ENCODE measurements around the gene RTL10. TPM values are rescaled to one million over a fixed set of nuclear protein-coding genes. Genes with fewer than 3 reads are reported as not detected.

RTL10 gene
- total and polyA plus RNA-seq, 2 of the 4 experiments (the other 2 are of a cell fraction), result 8.6 to 12.1 TPM

GRCh38 chr22:19887256-19887985 lies 32.7 kb upstream of the RTL10 start:
- dilution Hi-C loops (cut with HindIII; ENCODE audit: low sequenced_read_pairs, unreplicated experiment) (no loop called here), in situ Hi-C loops (cut with MboI; ENCODE audit: low sequenced_read_pairs) (no loop called here), intact Hi-C loops (cut with micrococcal nuclease) (no loop called here)
- TF ChIP-seq, protein P1, sequence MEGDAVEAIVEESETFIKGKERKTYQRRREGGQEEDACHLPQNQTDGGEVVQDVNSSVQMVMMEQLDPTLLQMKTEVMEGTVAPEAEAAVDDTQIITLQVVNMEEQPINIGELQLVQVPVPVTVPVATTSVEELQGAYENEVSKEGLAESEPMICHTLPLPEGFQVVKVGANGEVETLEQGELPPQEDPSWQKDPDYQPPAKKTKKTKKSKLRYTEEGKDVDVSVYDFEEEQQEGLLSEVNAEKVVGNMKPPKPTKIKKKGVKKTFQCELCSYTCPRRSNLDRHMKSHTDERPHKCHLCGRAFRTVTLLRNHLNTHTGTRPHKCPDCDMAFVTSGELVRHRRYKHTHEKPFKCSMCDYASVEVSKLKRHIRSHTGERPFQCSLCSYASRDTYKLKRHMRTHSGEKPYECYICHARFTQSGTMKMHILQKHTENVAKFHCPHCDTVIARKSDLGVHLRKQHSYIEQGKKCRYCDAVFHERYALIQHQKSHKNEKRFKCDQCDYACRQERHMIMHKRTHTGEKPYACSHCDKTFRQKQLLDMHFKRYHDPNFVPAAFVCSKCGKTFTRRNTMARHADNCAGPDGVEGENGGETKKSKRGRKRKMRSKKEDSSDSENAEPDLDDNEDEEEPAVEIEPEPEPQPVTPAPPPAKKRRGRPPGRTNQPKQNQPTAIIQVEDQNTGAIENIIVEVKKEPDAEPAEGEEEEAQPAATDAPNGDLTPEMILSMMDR (conservative IDR thresholded peaks at IDR 0.05; ENCODE audit: low read depth, low read length), result no peak
- TF ChIP-seq MAFK (IDR thresholded peaks at IDR 0.05; ENCODE audit: low read depth, low read length), result no peak
- peaks cover 43% of the 10 kb centered on the region for H3K4me1 ChIP-seq (ENCODE audit: control insufficient read depth, insufficient read depth, low read length)
- peak overlapping the region; percentile 69 for H3K23ac ChIP-seq (ENCODE audit: low read depth, low read length)
- H3K79me1 ChIP-seq (ENCODE audit: low read depth in 1 of 2, low read length in 2 of 2), result peaks cover 0 to 53% of the 10 kb centered on the region in 2 experiments; a peak in 3 of 4 replicates
- peak overlapping the region; percentile 40 for H2BK20ac ChIP-seq (ENCODE audit: low read depth, low read length)
- H3K27me3 ChIP-seq (ENCODE audit: control insufficient read depth, insufficient read depth, low read length), result no peaks in the 10 kb centered on the region
- peak overlapping the region; percentile 55; the same call in 1 of the 2 replicates for H3K56ac ChIP-seq (ENCODE audit: extremely low read depth, insufficient read depth, low read length)
- 0 out of 2 replicates have a peak, but pooled peaks cover 1% of the 10 kb centered on the region for H3K36me3 ChIP-seq (ENCODE audit: control insufficient read depth, insufficient read depth, low read length)
- peaks cover 46% of the 10 kb centered on the region for H3K9me1 ChIP-seq (ENCODE audit: insufficient read depth, low read length)
- ATAC-seq (ENCODE audit: low read depth) (peak; percentile 13; the same call in 1 of the 2 replicates), DNase-seq (no peak)
- H4K91ac ChIP-seq (ENCODE audit: insufficient read depth, low read depth, low read length), result peak overlapping the region; percentile 99
- peak overlapping the region; percentile 95 for H3K18ac ChIP-seq (ENCODE audit: low read depth, low read length)
- no peaks in the 10 kb centered on the region; the same call in 1 of the 2 replicates for H4K20me1 ChIP-seq (ENCODE audit: insufficient read depth, low read length)
- peak overlapping the region; percentile 100 for H2AK5ac ChIP-seq (ENCODE audit: low read depth, low read length)
- peak overlapping the region; percentile 37; the same call in 1 of the 2 replicates for H3K9ac ChIP-seq (ENCODE audit: low read depth, low read length)
- peak overlapping the region; percentile 74 for H2AK9ac ChIP-seq (replicated peaks; ENCODE audit: low read depth, low read length, poor library complexity)
- H3K4me2 ChIP-seq (ENCODE audit: low read depth, low read length), result peak overlapping the region; percentile 4; the same call in 1 of the 2 replicates
- H3K27ac ChIP-seq (ENCODE audit: insufficient read depth, low read length), result peak overlapping the region; percentile 87
- peak overlapping the region; percentile 72 for H3K14ac ChIP-seq (replicated peaks; ENCODE audit: low read depth, low read length)
- peak overlapping the region; percentile 92 for H4K5ac ChIP-seq (ENCODE audit: low read depth, low read length)
- no peak overlapping the region for H3K4me3 ChIP-seq (ENCODE audit: insufficient read depth, low read depth, low read length)
- WGBS, 2 experiments (ENCODE audit: extremely low coverage in 2 of 2, insufficient read length in 1 of 2), result 93% methylated on average over 10 of the region's 16 CpGs; no CpG with 5 or more reads in 1 of the 2 experiments
- no TSS peak for BruUV-seq (replicated peaks)
- ChIA-PET POLR2A (ENCODE audit: unreplicated experiment) (no interaction called here), CTCF (interaction anchor here (0.6 kb wide), 1 partner anchor 32 kb away, joined by 3 read pairs; no protein-coding TSS in a partner anchor)
- H2BK15ac ChIP-seq (ENCODE audit: low read depth, low read length), result peak overlapping the region; percentile 96; the same call in 2 of the 3 replicates
- H2BK5ac ChIP-seq (ENCODE audit: low read depth, low read length, poor library complexity, severe bottlenecking), result peak overlapping the region; percentile 79
- peak overlapping the region; percentile 83 for H3K4ac ChIP-seq (ENCODE audit: low read depth, low read length)
- no peak overlapping the region for H2AFZ ChIP-seq (replicated peaks; ENCODE audit: low read length, poor library complexity)
- H2BK120ac ChIP-seq (ENCODE audit: low read depth, low read length), result peak overlapping the region; percentile 97
- H4K8ac ChIP-seq (ENCODE audit: low read depth in 2 of 2, low read length in 2 of 2), result peak overlapping the region; percentile 60 to 92
- no peaks in the 10 kb centered on the region for H3K9me3 ChIP-seq (ENCODE audit: control insufficient read depth, insufficient read depth, low read length)
